Hepatocyte (in vitro differentiated cells): ENCODE data around the gene KRTAP10-5. TPM values are rescaled to one million over a fixed set of nuclear protein-coding genes. Genes with fewer than 3 reads are reported as not detected.
"Not testable (repeated sequence)": the region's sequence is repeated elsewhere in the genome, so short reads cannot be mapped to it uniquely, and the experiment has no call there.

ENCODE experiments used
- DNase-seq: peaks from one replicate; pipeline ENCODE4 v3.0.0-alpha.2; 2016; ENCODE audit warnings: low spot score
- H2AFZ ChIP-seq: fragments of 200-600 bp; sonication (generic); 2 replicates; pipeline ENCODE4 v1.6.0; 2016; ENCODE audit warnings: antibody characterized with exemption, mild to moderate bottlenecking
- H3K27ac ChIP-seq: fragments of 200-600 bp; sonication (generic); 2 replicates; pipeline ENCODE4 v1.5.1; 2016; ENCODE audit warnings: mild to moderate bottlenecking
- H3K27me3 ChIP-seq: fragments of 200-600 bp; sonication (generic); 2 replicates; pipeline ENCODE4 v1.6.1; 2016
- H3K36me3 ChIP-seq: fragments of 200-600 bp; sonication (generic); replicated peaks from 2 replicates; pipeline ENCODE4 v1.5.1; 2016; ENCODE audit warnings: low read depth; ENCODE audit not compliant: insufficient read depth
- H3K4me1 ChIP-seq: fragments of 200-600 bp; sonication (generic); 2 replicates; pipeline ENCODE4 v1.5.1; 2016; ENCODE audit warnings: mild to moderate bottlenecking, moderate library complexity; ENCODE audit not compliant: insufficient read depth
- H3K4me2 ChIP-seq: fragments of 200-600 bp; sonication (generic); 2 replicates; pipeline ENCODE4 v1.6.0; 2016
- H3K4me3 ChIP-seq: fragments of 200-600 bp; sonication (generic); 2 replicates; pipeline ENCODE4 v1.5.1; 2016; ENCODE audit warnings: mild to moderate bottlenecking
- H3K79me2 ChIP-seq: fragments of 200-600 bp; sonication (generic); 2 replicates; pipeline ENCODE4 v1.6.0; 2017; ENCODE audit warnings: mild to moderate bottlenecking
- H3K9me2 ChIP-seq: fragments of 200-600 bp; sonication (generic); replicated peaks from 2 replicates; pipeline ENCODE4 v1.6.0; 2017; ENCODE audit warnings: mild to moderate bottlenecking; ENCODE audit not compliant: insufficient read depth
- H3K9me3 ChIP-seq: fragments of 200-600 bp; sonication (generic); 2 replicates; pipeline ENCODE4 v1.5.1; 2016; ENCODE audit warnings: low read depth, mild to moderate bottlenecking
- H4K20me1 ChIP-seq: fragments of 200-600 bp; sonication (generic); 2 replicates; pipeline ENCODE4 v1.6.0; 2016; ENCODE audit warnings: mild to moderate bottlenecking; ENCODE audit not compliant: insufficient read depth, poor library complexity, severe bottlenecking
- CTCF ChIP-seq: fragments of 200-600 bp; sonication (generic); IDR thresholded peaks from 2 replicates; pipeline ENCODE4 v1.5.1; 2016; ENCODE audit warnings: antibody characterized with exemption, mild to moderate bottlenecking; ENCODE audit not compliant: poor library complexity
- EZH2 ChIP-seq: fragments of 200-600 bp; sonication (generic); IDR thresholded peaks from 2 replicates; pipeline ENCODE4 v1.6.1; 2016; ENCODE audit warnings: antibody characterized with exemption, mild to moderate bottlenecking, borderline replicate concordance
- EZH2phosphoT487 ChIP-seq: fragments of 200-600 bp; sonication (generic); IDR thresholded peaks from one replicate; pipeline ENCODE4 v1.6.1; 2018; ENCODE audit warnings: antibody characterized with exemption, mild to moderate bottlenecking, low read depth, moderate library complexity; ENCODE audit not compliant: unreplicated experiment, severe bottlenecking
- WGBS: methylation state at CpG from one replicate; pipeline ENCODE4 v1.1.6; 2016; ENCODE audit warnings: low lambda C conversion rate; ENCODE audit errors: missing lambda C conversion rate; 5-methylcytosine and 5-hydroxymethylcytosine counted together
- polyA plus RNA-seq: library from polyadenylated mRNA; unstranded; fragments of >200 nt; fragmentation: Nextera tagmentation; extraction: Ambion mirVana; gene quantifications from 2 replicates; pipeline ENCODE4 v1.2.1, GENCODE V29; 2016
- total RNA-seq: library from RNA; depleted of rRNA; stranded (reverse); fragments of >200 nt; gene quantifications from 2 replicates; pipeline ENCODE4 v1.2.3, GENCODE V29; 2014

The KRTAP10-5 gene
- total and polyA plus RNA-seq, 2 experiments from 2014 or later: not detected

- 72% methylated on average over 13 of the region's 13 CpGs for WGBS
- H3K4me2 ChIP-seq: no peak overlapping the region
- no peak overlapping the region for H3K27ac ChIP-seq
- no peaks in the 10 kb centered on the region for H3K9me3 ChIP-seq
- H3K27me3 ChIP-seq: no peaks in the 10 kb centered on the region
- H3K4me1 ChIP-seq: no peaks in the 10 kb centered on the region
- H3K4me3 ChIP-seq: no peak overlapping the region
- no peak overlapping the region for H2AFZ ChIP-seq
- no peaks in the 10 kb centered on the region for H3K36me3 ChIP-seq
- no peak for TF ChIP-seq EZH2phosphoT487
- no peak for TF ChIP-seq EZH2
- no peak for TF ChIP-seq CTCF
- H3K79me2 ChIP-seq: no peaks in the 10 kb centered on the region
- H4K20me1 ChIP-seq: no peaks in the 10 kb centered on the region
- no peaks in the 10 kb centered on the region for H3K9me2 ChIP-seq
- no peak for DNase-seq
Measured at GRCh38 chr21:44552681-44553080, 27.7 kb downstream of the KRTAP10-5 start.

GRCh38 chr21:44552136-44552535 is 28.3 kb downstream of the KRTAP10-5 start:
- no peaks in the 10 kb centered on the region for H3K36me3 ChIP-seq
- H4K20me1 ChIP-seq: no peaks in the 10 kb centered on the region
- no peak overlapping the region for H3K4me3 ChIP-seq
- no peak overlapping the region for H2AFZ ChIP-seq
- no peaks in the 10 kb centered on the region for H3K9me3 ChIP-seq
- WGBS: 82% methylated on average over 6 of the region's 6 CpGs
- no peaks in the 10 kb centered on the region for H3K27me3 ChIP-seq
- no peak for DNase-seq
- H3K27ac ChIP-seq: no peak overlapping the region
- H3K4me2 ChIP-seq: no peak overlapping the region
- TF ChIP-seq CTCF: no peak
- H3K9me2 ChIP-seq: no peaks in the 10 kb centered on the region
- no peaks in the 10 kb centered on the region for H3K79me2 ChIP-seq
- H3K4me1 ChIP-seq: no peaks in the 10 kb centered on the region

- DNase-seq: no peak
- H3K9me3 ChIP-seq: no peaks in the 10 kb centered on the region
- no peaks in the 10 kb centered on the region for H3K36me3 ChIP-seq
- H3K4me2 ChIP-seq: no peak within 1 kb of the TSS
- no peak within 1 kb of the TSS for H3K4me3 ChIP-seq
- H3K79me2 ChIP-seq: no peaks in the 10 kb centered on the region
- no peaks in the 10 kb centered on the region for H3K9me2 ChIP-seq
- TF ChIP-seq EZH2phosphoT487 (no peak), EZH2 (no peak), CTCF (no peak)
- no peaks in the 10 kb centered on the region for H4K20me1 ChIP-seq
- no peaks in the 10 kb centered on the region for H3K4me1 ChIP-seq
- no peaks in the 10 kb centered on the region for H3K27me3 ChIP-seq
- H3K27ac ChIP-seq: no peak within 1 kb of the TSS
- 81% methylated on average over 16 of the region's 17 CpGs for WGBS
- H2AFZ ChIP-seq: no peak within 1 kb of the TSS
Measured at GRCh38 chr21:44551340-44551961, 29.0 kb downstream of the KRTAP10-5 start, which contains the start of gene KRTAP10-2. TSS of gene KRTAP10-2 (minus strand) at chr21:44551505. CDS start at chr21:44551458, 47 bp downstream.

GRCh38 chr21:44550807-44551206 is 29.6 kb downstream of the KRTAP10-5 start:
- Histone ChIP-seq H3K27me3 (no peaks in the 10 kb centered on the region), H3K4me3 (no peak overlapping the region), H3K9me2 (no peaks in the 10 kb centered on the region), H2AFZ (no peak overlapping the region), H3K9me3 (peaks cover under 1% of the 10 kb centered on the region), H3K4me2 (no peak overlapping the region), H3K36me3 (no peaks in the 10 kb centered on the region), H3K27ac (no peak overlapping the region), H4K20me1 (no peaks in the 10 kb centered on the region), H3K79me2 (no peaks in the 10 kb centered on the region), H3K4me1 (no peaks in the 10 kb centered on the region)
- no peak for DNase-seq
- TF ChIP-seq CTCF (no peak), EZH2phosphoT487 (no peak), EZH2 (no peak)
- 82% methylated on average over 10 of the region's 10 CpGs for WGBS

- H3K4me2 ChIP-seq, H3K4me1 ChIP-seq, H3K79me2 ChIP-seq, H3K4me3 ChIP-seq, DNase-seq, H3K9me2 ChIP-seq, H3K9me3 ChIP-seq, H3K27me3 ChIP-seq, H3K36me3 ChIP-seq, H3K27ac ChIP-seq, H4K20me1 ChIP-seq, H2AFZ ChIP-seq: not testable (repeated sequence)
- WGBS: 90% methylated on average over 17 of the region's 17 CpGs
Measured at GRCh38 chr21:44550285-44550684, 30.1 kb downstream of the KRTAP10-5 start.
